K562 (cell line): ENCODE measurements around the gene LRRC47. TPM values are rescaled to one million over a fixed set of nuclear protein-coding genes. Genes with fewer than 3 reads are reported as not detected.
A peak's percentile ranks its signal among the peaks of the same experiment; 100 is the strongest.

Experiments used
- ATAC-seq: fragments of 200-7000 bp; cut with Tn5 transposase; 3 replicates; pipeline ENCODE4 v1.9.1; 2020; ENCODE audit warnings: moderate library complexity
- BruUV-seq: library from RNA; stranded (reverse); fragments of 400-500 nt; replicated peaks from 2 replicates; lab custom pipeline; 2021; lab: Mats Ljungman, UMichigan
- CTCF ChIA-PET: fragments of 300-600 bp; formaldehyde crosslinking; extraction: SDS; loops from one replicate; lab custom pipeline; 2021; ENCODE audit warnings: low intra/inter-chr PET ratio; lab: Yijun Ruan, JAX
- POLR2A ChIA-PET: fragments of 300-600, 350-650 bp; sonication (Branson Sonifier 250); formaldehyde crosslinking; extraction: SDS; loops from one replicate; lab custom pipeline; 2021; ENCODE audit warnings: antibody characterized with exemption, inconsistent platforms; lab: Yijun Ruan, JAX
- DNase-seq, 4 experiments: peaks; one replicate each; pipeline versions ENCODE4 v3.0.0 to v3.0.0-alpha.2; 2011 to 2018; ENCODE audit warnings: low spot score in 3 of 4, mixed read lengths in 3 of 4; ENCODE audit errors: extremely low read depth in 1 of 4
- FAIRE-seq: peaks from 2 replicates; lab custom pipeline; 2011; peaks lifted over from hg19 to GRCh38; lab: Jason Lieb, UNC
- H2AFZ ChIP-seq: 2 replicates; pipeline ENCODE4 v1.6.0; 2011; ENCODE audit warnings: low read depth, low read length, control low read depth, inconsistent platforms
- H3K27ac ChIP-seq: fragments of 200-600 bp; 3 replicates; pipeline ENCODE4 v1.8.0; 2011; ENCODE audit warnings: low read depth, mild to moderate bottlenecking, control low read depth, inconsistent platforms, low read length, moderate library complexity, mixed read lengths; ENCODE audit errors: extremely low read depth
- H3K27me3 ChIP-seq, 2 experiments: fragments of 300-600 bp in 1 of 2; 2 replicates in 1 of 2; 3 replicates in 1 of 2; pipeline versions ENCODE4 v1.6.0 to v1.8.0; 2011; ENCODE audit warnings: inconsistent platforms in 2 of 2, low read length in 2 of 2, mild to moderate bottlenecking in 1 of 2, mixed read lengths in 1 of 2, moderate library complexity in 1 of 2; ENCODE audit not compliant: control insufficient read depth in 2 of 2, insufficient read depth in 2 of 2
- H3K36me3 ChIP-seq: fragments of 300-600 bp; 3 replicates; pipeline ENCODE4 v1.8.0; 2011; ENCODE audit warnings: mild to moderate bottlenecking, low read length, inconsistent platforms; ENCODE audit not compliant: control insufficient read depth, insufficient read depth
- H3K4me1 ChIP-seq, 2 experiments: fragments of 200-600 bp in 1 of 2; replicated peaks in 1 of 2; 2 replicates in 1 of 2; 3 replicates in 1 of 2; pipeline versions ENCODE4 v1.5.1 to v1.8.0; 2011; ENCODE audit warnings: inconsistent platforms in 2 of 2, low read length in 2 of 2, mild to moderate bottlenecking in 1 of 2, mixed read lengths in 1 of 2, moderate library complexity in 1 of 2; ENCODE audit not compliant: control insufficient read depth in 2 of 2, insufficient read depth in 2 of 2
- H3K4me2 ChIP-seq: 2 replicates; pipeline ENCODE4 v1.6.1; 2011; ENCODE audit warnings: low read length, control low read depth, inconsistent platforms, mixed read lengths; ENCODE audit not compliant: insufficient read depth
- H3K4me3 ChIP-seq: fragments of 200-600 bp; sonication (generic), shearing (Covaris generic); 2 replicates; pipeline ENCODE4 v1.5.1; 2016; ENCODE audit warnings: control low read depth, inconsistent platforms
- H3K79me2 ChIP-seq: fragments of 200-600 bp; 3 replicates; pipeline ENCODE4 v1.8.0; 2011; ENCODE audit warnings: low read length, inconsistent platforms; ENCODE audit not compliant: control insufficient read depth, insufficient read depth
- H3K9ac ChIP-seq, 2 experiments: 2 replicates each; pipeline versions ENCODE4 v1.6.0 to v1.6.1; 2011; ENCODE audit warnings: low read depth in 2 of 2, low read length in 2 of 2, control low read depth in 1 of 2, inconsistent platforms in 1 of 2, mild to moderate bottlenecking in 1 of 2, mixed read lengths in 1 of 2; ENCODE audit not compliant: insufficient read depth in 1 of 2
- H3K9me1 ChIP-seq: one replicate; pipeline ENCODE4 v1.6.0; 2011; ENCODE audit warnings: inconsistent platforms, mild to moderate bottlenecking, low read length, moderate library complexity; ENCODE audit not compliant: control insufficient read depth, insufficient read depth
- H3K9me3 ChIP-seq: replicated peaks from 2 replicates; pipeline ENCODE4 v1.5.1; 2011; ENCODE audit warnings: low read depth, low read length, inconsistent platforms; ENCODE audit not compliant: control insufficient read depth, insufficient read depth
- H4K20me1 ChIP-seq: replicated peaks from 2 replicates; pipeline ENCODE4 v1.6.1; 2011; ENCODE audit warnings: low read length, inconsistent platforms, mixed read lengths; ENCODE audit not compliant: control insufficient read depth, insufficient read depth
- BACH1 ChIP-seq: fragments of 200-800 bp; sonication (Bioruptor generic); IDR thresholded peaks from 2 replicates; pipeline ENCODE4 v1.6.1; 2016; ENCODE audit warnings: missing genetic modification characterization, missing compliant biosample characterization
- CC2D1A ChIP-seq: fragments of 450-650 bp; IDR thresholded peaks from 2 replicates; pipeline ENCODE4 v1.6.1; 2017; ENCODE audit warnings: mild to moderate bottlenecking
- POLR2G ChIP-seq: fragments of 200-400 bp; formaldehyde crosslinking; IDR thresholded peaks from 2 replicates; pipeline ENCODE4 v1.6.1; 2017; ENCODE audit warnings: low read depth, mild to moderate bottlenecking, antibody characterized with exemption, low read length, moderate library complexity
- TAL1 ChIP-seq: fragments of 450-650 bp; IDR thresholded peaks from 2 replicates; pipeline ENCODE4 v1.6.1; 2016; ENCODE audit warnings: mild to moderate bottlenecking
- WGBS: fragments of 100-300 bp; shearing (Covaris generic); methylation state at CpG from one replicate; pipeline ENCODE4 v1.1.6; 2016; ENCODE audit warnings: low coverage, mixed read lengths; ENCODE audit not compliant: insufficient coverage; ENCODE audit errors: missing lambda C conversion rate; 5-methylcytosine and 5-hydroxymethylcytosine counted together
- in situ Hi-C: fragments of 300-500 bp; cut with MboI; formaldehyde crosslinking; loops from 4 replicates; pipeline ENCODE4 v1.15.0; 2018; ENCODE audit warnings: inconsistent platforms, mixed read lengths
- intact Hi-C: fragments of 100-400 bp; cut with micrococcal nuclease; formaldehyde crosslinking; loops from 2 replicates; pipeline ENCODE4 v1.14.2; 2022
- polyA plus RNA-seq, 8 experiments: library from polyadenylated mRNA; depleted of rRNA in 4 of 8; stranded (reverse) in 5 of 8; unstranded in 3 of 8; fragments of >200 nt; fragmentation: Nextera tagmentation in 2 of 8; fragmentation: Illumina TruSeq in 1 of 8; extraction: Ambion mirVana in 2 of 8; extraction: Trizol in 1 of 8; gene quantifications; 2 replicates each; pipeline versions ENCODE4 v1.2.1 to v1.2.3, GENCODE V29; 2011 to 2014; ENCODE audit warnings: inconsistent platforms in 1 of 8, missing spikeins in 1 of 8
- total RNA-seq, 7 experiments: library from RNA; depleted of rRNA in 6 of 7; stranded (reverse); fragments of >200 nt in 6 of 7; fragmentation: Illumina TruSeq in 2 of 7; extraction: Trizol in 2 of 7; gene quantifications; 2 replicates each; pipeline versions ENCODE4 v1.2.1 to v1.2.3, GENCODE V29; 2011 to 2021; ENCODE audit warnings: low replicate concordance in 1 of 7
- TF ChIP-seq, protein P1 (sequence below): fragments of 450-650 bp; formaldehyde crosslinking; conservative IDR thresholded peaks from 2 replicates; pipeline ENCODE4 v1.4.0; 2022; ENCODE audit warnings: mild to moderate bottlenecking, missing genetic modification characterization

The LRRC47 gene
- total and polyA plus RNA-seq, 9 of the 15 experiments (the other 6 are each of a cell fraction or from before 2014, with no cell fraction given): 4.6 to 68.0 (median 35.9) TPM

DNA sequence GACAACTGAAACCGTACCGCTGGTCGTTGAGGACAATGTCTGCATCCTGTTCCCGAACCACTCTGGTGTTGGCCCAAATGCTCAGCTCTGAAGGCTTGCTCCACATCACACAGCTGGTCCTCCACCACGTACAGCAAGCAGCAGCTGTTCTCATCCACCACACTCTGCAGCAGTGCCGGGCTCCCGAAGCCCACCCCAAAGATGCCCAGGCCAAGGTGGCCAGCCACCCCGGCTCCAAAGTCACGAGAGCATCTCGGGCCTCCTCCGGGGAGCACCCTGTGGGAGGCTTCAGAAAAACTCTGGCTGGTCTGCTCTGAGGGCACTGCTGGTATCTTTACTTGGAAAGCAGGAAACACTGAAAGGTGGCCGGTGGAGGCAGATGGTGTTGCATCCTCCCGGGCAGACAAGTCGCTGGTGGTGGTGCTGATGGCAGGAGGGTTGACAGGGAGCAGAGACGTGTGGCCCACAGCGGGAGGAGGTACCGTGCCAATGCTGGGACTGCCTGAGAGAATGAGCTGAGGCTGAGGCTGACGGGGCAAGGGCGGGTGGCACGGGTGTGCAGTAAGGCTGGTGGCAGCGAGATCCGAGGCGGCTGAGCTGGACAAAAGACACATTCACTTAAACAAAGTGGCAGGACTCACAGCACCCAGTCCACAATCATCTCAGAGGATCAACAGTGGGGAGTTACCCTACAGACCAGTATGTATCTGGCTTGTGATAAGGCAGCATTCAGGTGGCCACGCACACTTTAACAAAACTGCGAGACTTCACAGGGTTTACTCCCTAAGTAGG, 50.5 kb downstream of the LRRC47 start (continued):
- TF ChIP-seq, protein P1, sequence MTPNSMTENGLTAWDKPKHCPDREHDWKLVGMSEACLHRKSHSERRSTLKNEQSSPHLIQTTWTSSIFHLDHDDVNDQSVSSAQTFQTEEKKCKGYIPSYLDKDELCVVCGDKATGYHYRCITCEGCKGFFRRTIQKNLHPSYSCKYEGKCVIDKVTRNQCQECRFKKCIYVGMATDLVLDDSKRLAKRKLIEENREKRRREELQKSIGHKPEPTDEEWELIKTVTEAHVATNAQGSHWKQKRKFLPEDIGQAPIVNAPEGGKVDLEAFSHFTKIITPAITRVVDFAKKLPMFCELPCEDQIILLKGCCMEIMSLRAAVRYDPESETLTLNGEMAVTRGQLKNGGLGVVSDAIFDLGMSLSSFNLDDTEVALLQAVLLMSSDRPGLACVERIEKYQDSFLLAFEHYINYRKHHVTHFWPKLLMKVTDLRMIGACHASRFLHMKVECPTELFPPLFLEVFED (CRISPR knock-in tag): no peak
- TF ChIP-seq TAL1: no peak

- intact Hi-C loops: no loop called here
- Histone ChIP-seq H3K4me1 (peaks cover 24 to 64% of the 10 kb centered on the region in 2 experiments), H3K79me2 (peaks cover 29% of the 10 kb centered on the region), H3K36me3 (peaks cover 50% of the 10 kb centered on the region; the same call in 2 of the 3 replicates), H4K20me1 (peaks cover 17% of the 10 kb centered on the region; the same call in 1 of the 2 replicates), H3K27me3 (no peaks in the 10 kb centered on the region), H3K4me3 (no peak overlapping the region)
- FAIRE-seq: no peak
- CTCF ChIA-PET: no interaction called here
- no TSS peak for BruUV-seq
- WGBS: 83% methylated on average over 11 of the region's 12 CpGs
- TF ChIP-seq POLR2G: peak; percentile 31; the same call in 1 of the 2 replicates
- no peak for TF ChIP-seq CC2D1A
- no peak for TF ChIP-seq BACH1 (tag)
- TF ChIP-seq, all 486 proteins: peak for 1
- H3K9me3 ChIP-seq: no peaks in the 10 kb centered on the region
- H3K27ac ChIP-seq: no peak overlapping the region
- peaks cover 9% of the 10 kb centered on the region for H3K9me1 ChIP-seq
- in situ Hi-C loops: no loop called here
- H2AFZ ChIP-seq: no peak overlapping the region
- H3K4me2 ChIP-seq: peak overlapping the region; percentile 87; the same call in 1 of the 2 replicates
- H3K9ac ChIP-seq: peak overlapping the region in 1 of 2 experiments; percentile 95; a peak in 2 of 4 replicates
- POLR2A ChIA-PET: interaction anchor here (0.6 to 1.5 kb wide), 5 partner anchors 17 to 315 kb away, joined by 3 to 4 read pairs (median 3); no protein-coding TSS in a partner anchor
- ATAC-seq (no peak), DNase-seq (no peak)
Measured at GRCh38 chr1:3745071-3745470, 51.2 kb downstream of the LRRC47 start.
